HG02610 (cell line): ENCODE results near the gene ASTN2.
"Not testable (repeated sequence)": the region's sequence is repeated elsewhere in the genome, so short reads cannot be mapped to it uniquely, and the experiment has no call there.

ENCODE experiments used
- ATAC-seq: cut with Tn5 transposase; IDR thresholded peaks from one replicate; pipeline ENCODE4 v1.9.1; 2021; ENCODE audit warnings: mild to moderate bottlenecking, moderate library complexity; ENCODE audit not compliant: unreplicated experiment

Gene ASTN2

GRCh38 chr9:116716438-116716837 lies 698.4 kb downstream of the ASTN2 start:
- no peak for ATAC-seq

- no peak for ATAC-seq
Observed at GRCh38 chr9:116715751-116716150, 699.1 kb downstream of the ASTN2 start.

GRCh38 chr9:116713271-116713670 lies 701.6 kb downstream of the ASTN2 start:
- ATAC-seq = no peak

DNA sequence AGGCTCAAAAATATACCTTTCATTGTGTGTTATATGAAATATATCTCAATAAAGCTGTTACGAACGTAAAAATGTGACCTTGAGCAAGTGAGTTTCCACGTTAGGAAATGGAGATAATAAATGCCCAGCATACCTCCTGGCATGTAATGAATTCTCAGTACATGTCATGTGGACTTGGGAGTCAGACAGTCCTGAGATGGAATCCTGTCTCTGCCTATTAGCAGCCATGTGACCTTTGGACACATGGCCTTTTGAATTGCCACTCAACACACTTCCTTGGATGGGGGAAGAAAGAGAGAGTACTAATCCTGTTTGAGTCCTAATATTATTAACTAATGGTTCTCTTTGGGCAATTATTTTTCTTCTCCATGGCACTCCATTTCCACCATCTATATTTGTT lies 702.1 kb downstream of the ASTN2 start:
- ATAC-seq = no peak

DNA sequence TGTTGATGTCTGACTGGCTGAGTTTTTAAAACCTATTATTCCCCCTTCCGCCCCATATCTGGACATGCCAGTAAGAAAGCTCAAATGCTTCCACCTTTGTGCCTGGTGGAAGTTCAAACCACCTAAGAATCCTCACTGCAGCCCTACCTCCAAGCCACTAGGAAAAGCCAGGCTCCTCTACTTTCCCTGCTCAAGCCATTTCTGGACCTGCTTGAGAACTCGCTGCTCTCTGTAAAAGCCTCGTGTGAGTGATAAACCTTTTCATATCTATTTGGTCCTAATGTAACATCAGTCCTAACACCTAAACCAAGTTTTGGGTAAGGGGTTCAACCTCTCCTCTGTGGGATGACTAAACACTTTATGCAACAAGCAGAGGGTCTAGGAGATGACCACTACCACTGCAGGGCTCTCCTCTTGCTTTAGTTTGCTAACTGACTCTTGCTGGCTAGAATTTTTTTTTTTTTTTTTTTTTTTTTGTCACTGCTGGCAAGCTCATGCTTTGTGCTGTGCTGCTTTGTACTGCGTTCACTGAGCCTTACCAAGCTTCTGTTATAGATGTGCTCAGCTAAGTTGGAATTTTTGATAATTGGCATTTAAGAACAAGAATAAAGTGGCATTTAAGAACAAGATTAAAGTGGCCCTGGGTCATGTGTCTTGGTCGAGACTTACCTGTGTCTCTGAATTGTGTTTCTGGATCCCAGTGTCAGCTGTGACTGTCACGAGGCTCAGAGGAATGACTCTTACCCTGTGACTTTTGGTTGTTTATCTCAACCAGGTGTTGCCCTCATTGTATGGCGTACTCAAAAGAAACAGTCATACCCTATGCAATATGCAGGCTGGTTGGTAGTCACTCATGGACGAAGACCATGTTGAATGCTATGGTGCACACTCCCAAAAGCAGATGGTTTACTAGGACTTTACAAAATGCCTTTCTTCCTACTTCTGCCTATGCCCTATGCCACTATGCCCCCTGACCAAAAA lies 708.3 kb downstream of the ASTN2 start:
- ATAC-seq = no peak

GRCh38 chr9:116705531-116705930 lies 709.3 kb downstream of the ASTN2 start:
- no peak for ATAC-seq

DNA sequence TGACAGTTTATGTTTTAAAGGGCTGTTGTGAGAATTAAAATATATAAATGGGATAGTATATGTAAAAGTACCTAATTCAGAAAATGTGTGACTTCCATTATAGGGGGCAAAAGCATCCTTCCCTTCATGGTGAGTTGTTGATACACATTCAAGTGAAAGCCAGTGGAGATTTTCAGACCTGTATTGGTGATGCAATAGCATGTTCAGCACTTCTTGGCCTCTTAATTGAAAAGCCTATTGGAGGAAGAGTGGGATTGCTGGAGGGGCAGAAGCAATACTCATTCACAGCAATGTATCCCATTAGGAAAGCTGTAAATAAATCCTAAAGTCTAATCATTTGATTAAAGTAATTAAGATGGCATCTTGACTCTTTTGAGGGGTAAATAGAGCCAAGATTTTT lies 710.4 kb downstream of the ASTN2 start:
- no peak for ATAC-seq

- ATAC-seq = no peak
Observed at GRCh38 chr9:116703634-116704033, 711.2 kb downstream of the ASTN2 start.

- peak; percentile 31 for ATAC-seq
Observed at GRCh38 chr9:116701940-116702642, 712.8 kb downstream of the ASTN2 start.

DNA sequence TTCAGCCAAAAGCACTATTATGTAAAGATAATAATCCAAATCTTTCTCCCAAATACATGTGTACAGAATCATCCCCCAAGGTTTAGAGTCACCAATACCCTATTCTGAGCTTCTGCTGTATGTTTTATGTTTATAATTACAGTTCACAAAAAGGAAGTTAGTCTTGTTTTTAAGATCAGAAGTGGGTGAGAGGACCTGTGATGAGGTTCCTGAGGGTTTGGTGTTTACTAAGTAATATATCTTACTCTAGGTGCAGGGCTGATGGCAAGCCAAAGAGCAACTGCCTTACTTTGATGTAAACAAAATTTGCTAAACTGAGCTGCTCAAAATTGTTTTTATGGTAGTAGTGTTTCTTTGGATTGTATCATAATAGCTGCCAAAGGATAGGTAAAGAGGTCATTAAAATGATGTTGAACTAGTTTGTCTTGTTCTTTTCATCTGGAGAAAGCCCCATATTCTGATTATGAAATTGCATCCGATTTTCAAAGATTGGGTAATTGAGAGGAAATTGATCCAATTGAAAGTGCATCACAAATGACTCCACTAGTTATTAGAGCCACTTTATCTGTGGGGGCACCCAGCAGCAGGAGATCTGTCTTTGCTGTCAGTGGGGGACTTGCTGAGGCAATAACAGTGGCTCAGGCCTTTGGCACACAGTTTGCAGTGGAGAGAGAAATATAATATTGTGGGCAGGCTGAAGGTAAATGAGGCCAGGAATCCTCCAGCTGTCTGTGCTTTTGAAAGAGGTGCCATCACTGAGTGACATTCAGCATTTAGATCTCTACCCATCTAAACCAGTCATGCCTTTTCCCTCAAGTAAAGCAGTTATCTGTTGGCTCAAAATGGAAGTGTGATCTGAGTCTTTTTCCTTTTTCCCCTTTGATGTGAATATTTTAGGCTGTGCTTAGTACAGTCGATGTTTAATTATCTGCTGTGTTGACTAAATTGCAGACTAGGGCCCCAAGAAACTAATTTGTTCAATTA lies 713.7 kb downstream of the ASTN2 start:
- peak; percentile 80 for ATAC-seq

- ATAC-seq = no peak
Observed at GRCh38 chr9:116700279-116700678, 714.6 kb downstream of the ASTN2 start.

GRCh38 chr9:116697887-116698286 lies 717.0 kb downstream of the ASTN2 start:
- no peak for ATAC-seq

DNA sequence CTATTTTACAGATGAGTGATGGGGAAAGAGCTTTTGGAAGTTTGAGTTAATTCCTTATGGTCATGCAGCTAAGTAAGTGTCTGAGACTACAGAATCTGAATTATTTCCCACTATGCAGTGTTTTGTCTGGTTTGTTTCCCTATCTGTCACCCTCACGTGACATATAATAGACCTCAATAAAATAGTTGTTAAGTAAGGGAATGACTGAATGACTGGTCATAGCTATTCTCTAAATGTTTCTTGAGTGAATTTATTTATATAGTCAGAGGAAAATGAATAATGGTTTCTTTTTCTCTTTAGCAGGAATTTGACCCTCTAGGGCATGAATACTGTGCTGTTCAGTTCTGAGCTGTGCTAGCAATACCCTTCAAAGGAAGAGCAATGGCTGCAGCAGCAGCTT lies 717.5 kb downstream of the ASTN2 start:
- ATAC-seq = no peak

DNA sequence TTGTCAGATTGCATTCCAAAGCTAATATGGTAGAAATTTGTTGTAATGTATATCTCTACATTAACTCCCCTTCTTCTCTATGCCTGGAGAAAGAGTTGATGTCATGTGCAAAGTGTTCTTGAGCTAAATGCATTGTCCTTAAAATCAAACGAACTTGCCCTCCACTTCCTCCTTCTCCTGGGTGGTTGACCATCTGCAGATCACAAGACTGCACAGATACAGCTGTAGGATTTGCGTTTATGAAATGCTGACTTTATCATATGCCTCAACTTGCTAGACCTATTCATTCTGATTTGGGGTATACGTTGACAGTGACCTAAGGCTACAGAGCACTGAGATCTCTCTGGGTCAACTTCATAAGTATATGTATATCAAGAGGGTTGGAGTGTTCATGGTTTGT lies 719.4 kb downstream of the ASTN2 start:
- no peak for ATAC-seq

GRCh38 chr9:116694785-116695291 lies 720.0 kb downstream of the ASTN2 start:
- ATAC-seq = no peak

DNA sequence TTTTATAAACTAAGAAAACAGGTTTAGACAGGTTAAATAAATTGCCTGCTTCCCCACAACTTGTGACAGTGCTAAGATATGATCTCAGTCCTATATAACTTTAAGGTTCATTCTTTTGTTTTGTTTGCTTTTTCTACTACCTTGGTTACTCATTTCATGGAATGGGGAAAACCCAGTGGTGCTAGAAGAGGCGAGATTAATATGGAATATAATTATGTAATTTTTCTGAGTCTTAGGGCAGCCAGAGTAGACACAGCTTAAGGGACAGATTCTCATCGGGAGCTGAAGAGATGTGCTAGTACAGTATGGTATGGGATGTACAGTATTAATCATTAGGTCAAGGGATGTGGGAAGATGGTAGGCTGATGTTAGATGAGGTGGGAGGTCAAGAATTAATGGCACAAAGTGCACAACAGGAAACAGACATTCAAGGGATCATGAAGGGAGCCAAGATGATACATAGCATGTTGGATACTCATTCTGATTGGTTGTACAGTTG lies 721.6 kb downstream of the ASTN2 start:
- ATAC-seq = peak; percentile 47

GRCh38 chr9:116692616-116693015 lies 722.2 kb downstream of the ASTN2 start:
- ATAC-seq = no peak

DNA sequence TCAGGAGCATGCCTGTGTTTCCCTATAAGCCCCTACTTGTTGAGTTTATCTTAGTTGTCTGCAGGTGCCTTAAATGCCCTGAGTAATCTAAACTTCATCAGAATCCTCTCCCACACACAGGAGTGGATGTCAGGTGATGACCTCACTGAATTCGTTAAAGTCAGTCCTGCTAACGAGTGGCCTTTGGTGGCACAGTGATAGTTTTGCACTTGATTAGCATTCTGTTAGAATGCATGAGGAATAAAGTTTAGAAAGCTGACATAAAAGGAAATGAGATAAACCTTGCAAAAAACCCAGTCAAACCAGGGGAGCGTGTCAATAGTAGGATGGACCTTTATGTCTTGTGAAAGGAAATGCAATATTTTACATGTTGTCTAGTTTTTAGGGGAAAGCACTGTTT lies 723.2 kb downstream of the ASTN2 start:
- no peak for ATAC-seq

DNA sequence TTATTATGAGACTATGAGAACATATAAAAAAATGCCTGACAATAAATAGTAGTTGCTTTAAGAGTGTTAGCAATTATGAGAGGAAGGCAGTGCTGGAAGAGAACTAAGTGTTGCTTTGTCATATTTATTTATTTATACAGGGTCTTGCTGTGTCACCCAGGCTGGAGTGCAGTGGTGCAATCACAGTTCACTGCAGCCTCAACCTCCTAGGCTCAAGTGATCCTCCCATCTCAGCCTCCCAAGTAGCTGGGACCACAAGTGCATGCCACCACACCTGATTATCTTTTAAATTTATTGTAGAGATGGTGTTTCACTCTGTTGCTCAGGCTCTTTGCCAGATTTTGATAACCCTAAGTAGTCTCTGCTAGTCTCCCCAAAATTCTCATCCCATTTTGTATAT lies 724.1 kb downstream of the ASTN2 start:
- not testable (repeated sequence) for ATAC-seq

- ATAC-seq = no peak
Observed at GRCh38 chr9:116689486-116690032, 725.3 kb downstream of the ASTN2 start.
